GM23248 (cell line): ENCODE data around the gene ENDOV.

ENCODE experiments used
- EZH2 ChIP-seq: fragments of 200-600 bp; sonication (generic); IDR thresholded peaks from 2 replicates; pipeline ENCODE4 v1.6.1; 2018; ENCODE audit warnings: antibody characterized with exemption, mild to moderate bottlenecking; ENCODE audit not compliant: insufficient read depth, poor library complexity, severe bottlenecking
- EZH2phosphoT487 ChIP-seq: fragments of 200-600 bp; sonication (generic); IDR thresholded peaks from 2 replicates; pipeline ENCODE4 v1.6.1; 2018; ENCODE audit warnings: antibody characterized with exemption, moderate library complexity, mild to moderate bottlenecking, low read depth; ENCODE audit not compliant: insufficient read depth

- no peak for TF ChIP-seq EZH2phosphoT487
- no peak for TF ChIP-seq EZH2
Measured at GRCh38 chr17:80429356-80430275, 14.6 kb downstream of the ENDOV start.
